ENCODE measurements around the gene KRT6C.

The KRT6C gene

GRCh38 chr12:52434760-52435530 lies 38.7 kb downstream of the KRT6C start:
- DNase-seq (ENCODE audit: low read depth in 2 of 2) = no peak

- DNase-seq (ENCODE audit: low read depth in 2 of 2) = no peak
These were observed 39.4 kb downstream of the KRT6C start, which contains the start of gene KRT75 for GRCh38 chr12:52434081-52434733. KRT75 (minus strand) TSS chr12:52434371; CDS start chr12:52434304, 67 bp downstream.

- no peak for DNase-seq (ENCODE audit: low read depth in 2 of 2)
These were observed 40.0 kb downstream of the KRT6C start for GRCh38 chr12:52433501-52434080.

GRCh38 chr12:52432559-52433207 lies 40.9 kb downstream of the KRT6C start:
- no peak for DNase-seq (ENCODE audit: low read depth in 2 of 2)

GRCh38 chr12:52428121-52428520 lies 45.5 kb downstream of the KRT6C start:
- no peak for DNase-seq (ENCODE audit: low read depth in 2 of 2)

GRCh38 chr12:52427083-52427482 lies 46.5 kb downstream of the KRT6C start:
- no peak for DNase-seq (ENCODE audit: low read depth in 2 of 2)

- DNase-seq (ENCODE audit: low read depth in 2 of 2) = no peak
These were observed 47.6 kb downstream of the KRT6C start for GRCh38 chr12:52426034-52426433.

- DNase-seq (ENCODE audit: low read depth in 2 of 2) = no peak
These were observed 48.1 kb downstream of the KRT6C start for GRCh38 chr12:52425466-52425865.

- no peak for DNase-seq (ENCODE audit: low read depth in 2 of 2)
These were observed 49.7 kb downstream of the KRT6C start for GRCh38 chr12:52423661-52424500.

GRCh38 chr12:52423035-52423434 lies 50.6 kb downstream of the KRT6C start:
- DNase-seq (ENCODE audit: low read depth in 2 of 2) = no peak

- no peak for DNase-seq (ENCODE audit: low read depth in 2 of 2)
These were observed 53.9 kb downstream of the KRT6C start for GRCh38 chr12:52419656-52420055.

- DNase-seq (ENCODE audit: low read depth in 2 of 2) = no peak
These were observed 55.0 kb downstream of the KRT6C start for GRCh38 chr12:52418576-52419110.
